Left lung (tissue), 10 donors: ENCODE data around the gene TSPAN17. TPM values are rescaled to one million over a fixed set of nuclear protein-coding genes. Genes with fewer than 3 reads are reported as not detected.

Experiments used
- ATAC-seq: fragments of 200-7000 bp; cut with Tn5 transposase; one replicate; pipeline ENCODE4 v1.9.1; 2020; ENCODE audit warnings: moderate library complexity
- DNase-seq, 4 donors: peaks; one replicate each; pipeline ENCODE4 v3.0.0-alpha.2; 2013 to 2020
- H3K27ac ChIP-seq, 2 donors: fragments of 200-600 bp; sonication (generic) in 1 of 2; one replicate each; pipeline versions ENCODE4 v1.5.0 to v1.8.0; 2020 to 2021
- H3K27me3 ChIP-seq, 2 donors: fragments of 200-600 bp; sonication (generic) in 1 of 2; one replicate each; pipeline versions ENCODE4 v1.5.0 to v1.8.0; 2020 to 2021
- H3K36me3 ChIP-seq, 2 donors: fragments of 200-600 bp; sonication (generic) in 1 of 2; one replicate each; pipeline versions ENCODE4 v1.5.0 to v1.8.0; 2020 to 2021
- H3K4me1 ChIP-seq, 2 donors: fragments of 200-600 bp; one replicate each; pipeline ENCODE4 v1.8.0; 2021
- H3K4me3 ChIP-seq, 2 donors: fragments of 200-600 bp; sonication (generic) in 1 of 2; one replicate each; pipeline versions ENCODE4 v1.5.0 to v1.8.0; 2020 to 2021; ENCODE audit warnings: mild to moderate bottlenecking in 1 of 2
- H3K9me3 ChIP-seq, 2 donors: fragments of 200-600 bp; sonication (generic) in 1 of 2; one replicate each; pipeline versions ENCODE4 v1.5.0 to v1.8.0; 2020 to 2021
- intact Hi-C, 2 donors: fragments of 100-400 bp; cut with DNase I; formaldehyde crosslinking; loops; one replicate each; pipeline versions ENCODE4 v1.11.2 to v1.14.2; 2022
- polyA plus RNA-seq, 6 donors: library from polyadenylated mRNA; unstranded; fragments of 120-200 nt; gene quantifications; one replicate each; pipeline ENCODE4 v1.2.1, GENCODE V29; 2013; ENCODE audit not compliant: insufficient read length in 6 of 6
- total RNA-seq, 2 donors: library from RNA; stranded (reverse); fragmentation: NEBNext Ultra II Directional; extraction: Animal tissue kit (Norgen Biotek cat#: 25700); gene quantifications; one replicate each; pipeline ENCODE4 v1.2.1, GENCODE V29; 2021
- TF ChIP-seq, protein P1 (sequence below), 2 donors: fragments of 200-600 bp; sonication (generic) in 1 of 2; IDR thresholded peaks; one replicate each; pipeline versions ENCODE4 v1.5.0 to v1.8.0; 2021; ENCODE audit warnings: antibody characterized with exemption in 2 of 2
- donor health status: DM: no; HTN: yes; CAD: no.
- donor health status: DM: no; HTN: no; CAD: no.

The TSPAN17 gene
- total and polyA plus RNA-seq, 8 donors: 26.0 to 48.3 (median 35.0) TPM

DNA sequence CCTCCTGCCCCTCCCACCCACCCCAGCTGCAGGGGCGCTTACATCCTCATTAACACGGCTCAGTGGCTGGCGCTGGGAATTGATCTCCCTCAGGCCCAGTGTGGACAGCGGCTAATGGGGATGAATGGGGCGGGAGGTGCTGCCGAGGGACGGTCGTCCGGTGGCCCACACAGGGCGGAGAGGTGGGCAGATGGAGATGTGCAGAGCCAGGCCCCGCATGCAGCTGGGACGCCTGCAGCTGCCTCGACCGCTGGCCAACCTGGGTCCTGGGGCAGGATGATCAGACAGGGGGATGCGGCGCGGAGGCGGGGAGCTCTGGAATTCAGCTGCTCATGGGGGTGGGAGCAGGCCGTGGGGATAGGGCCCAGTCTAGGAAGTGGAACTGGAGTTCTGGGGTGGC lies 17.6 kb downstream of the TSPAN17 start:
- H3K4me1 ChIP-seq: peaks cover 0 to 7% of the 10 kb centered on the region in 2 donors
- no peaks in the 10 kb centered on the region for H3K9me3 ChIP-seq
- no peak for DNase-seq
- H3K27me3 ChIP-seq: peaks cover 5 to 78% of the 10 kb centered on the region in 2 donors
- H3K36me3 ChIP-seq: no peaks in the 10 kb centered on the region
- H3K4me3 ChIP-seq: no peak overlapping the region
- intact Hi-C loops: no loop called here
- TF ChIP-seq, protein P1, sequence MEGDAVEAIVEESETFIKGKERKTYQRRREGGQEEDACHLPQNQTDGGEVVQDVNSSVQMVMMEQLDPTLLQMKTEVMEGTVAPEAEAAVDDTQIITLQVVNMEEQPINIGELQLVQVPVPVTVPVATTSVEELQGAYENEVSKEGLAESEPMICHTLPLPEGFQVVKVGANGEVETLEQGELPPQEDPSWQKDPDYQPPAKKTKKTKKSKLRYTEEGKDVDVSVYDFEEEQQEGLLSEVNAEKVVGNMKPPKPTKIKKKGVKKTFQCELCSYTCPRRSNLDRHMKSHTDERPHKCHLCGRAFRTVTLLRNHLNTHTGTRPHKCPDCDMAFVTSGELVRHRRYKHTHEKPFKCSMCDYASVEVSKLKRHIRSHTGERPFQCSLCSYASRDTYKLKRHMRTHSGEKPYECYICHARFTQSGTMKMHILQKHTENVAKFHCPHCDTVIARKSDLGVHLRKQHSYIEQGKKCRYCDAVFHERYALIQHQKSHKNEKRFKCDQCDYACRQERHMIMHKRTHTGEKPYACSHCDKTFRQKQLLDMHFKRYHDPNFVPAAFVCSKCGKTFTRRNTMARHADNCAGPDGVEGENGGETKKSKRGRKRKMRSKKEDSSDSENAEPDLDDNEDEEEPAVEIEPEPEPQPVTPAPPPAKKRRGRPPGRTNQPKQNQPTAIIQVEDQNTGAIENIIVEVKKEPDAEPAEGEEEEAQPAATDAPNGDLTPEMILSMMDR (IDR thresholded peaks at IDR 0.05): no peak
- no peak overlapping the region for H3K27ac ChIP-seq
- no peak for ATAC-seq

DNA sequence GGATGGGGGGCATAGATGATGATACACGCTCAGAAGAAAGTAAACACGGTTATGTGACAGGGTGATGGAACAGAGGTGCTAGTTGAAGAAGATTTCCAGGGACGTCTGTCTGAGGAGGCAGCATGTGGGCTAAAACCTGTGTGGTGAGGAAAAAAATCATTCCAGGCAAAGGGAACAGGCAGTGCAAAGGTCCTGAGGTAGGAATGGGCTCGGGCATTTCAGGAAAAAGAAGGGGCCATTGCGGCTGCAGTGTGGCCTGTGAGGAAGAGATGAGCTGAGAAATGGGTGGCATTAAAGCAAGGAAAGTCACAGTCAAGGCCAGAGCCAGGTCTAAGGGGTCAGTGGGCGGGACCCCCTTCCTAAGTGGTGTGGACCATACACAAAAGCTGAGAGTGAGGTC lies 18.2 kb downstream of the TSPAN17 start:
- H3K4me1 ChIP-seq: peaks cover 0 to 7% of the 10 kb centered on the region in 2 donors
- ATAC-seq (no peak), DNase-seq (no peak)
- TF ChIP-seq, protein P1 (IDR thresholded peaks at IDR 0.05): no peak
- no peak overlapping the region for H3K4me3 ChIP-seq
- H3K27ac ChIP-seq: no peak overlapping the region
- H3K36me3 ChIP-seq: no peaks in the 10 kb centered on the region
- H3K27me3 ChIP-seq: peaks cover 5 to 84% of the 10 kb centered on the region in 2 donors
- no peaks in the 10 kb centered on the region for H3K9me3 ChIP-seq
- intact Hi-C loops: no loop called here

DNA sequence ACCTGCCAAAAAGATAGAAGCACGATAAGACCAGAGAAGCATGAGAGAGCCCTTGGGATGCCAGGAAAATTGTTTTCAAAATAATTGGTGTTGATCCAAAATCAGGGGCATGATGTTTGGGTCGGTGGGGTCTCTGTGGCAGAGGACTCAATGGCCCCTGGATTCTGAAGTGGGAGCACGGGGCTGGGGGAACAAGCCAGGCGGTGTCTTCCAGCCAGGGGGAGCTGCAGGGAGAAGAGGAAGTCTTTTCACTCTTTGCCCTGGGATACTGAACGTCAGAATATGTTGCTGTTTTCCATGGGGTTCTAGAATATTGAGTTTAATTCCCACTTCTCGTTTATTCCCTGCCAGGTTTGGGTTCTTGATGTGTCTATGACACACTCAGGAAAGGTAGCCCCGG lies 20.4 kb downstream of the TSPAN17 start:
- Histone ChIP-seq H3K36me3 (no peaks in the 10 kb centered on the region), H3K27me3 (peaks cover 5 to 88% of the 10 kb centered on the region in 2 donors), H3K9me3 (no peaks in the 10 kb centered on the region), H3K4me3 (no peak overlapping the region), H3K27ac (no peak overlapping the region), H3K4me1 (no peaks in the 10 kb centered on the region)
- intact Hi-C loops: no loop called here
- DNase-seq (peak in 1 of 4 donors; percentile 20), ATAC-seq (no peak)
- TF ChIP-seq, protein P1 (IDR thresholded peaks at IDR 0.05): no peak

DNA sequence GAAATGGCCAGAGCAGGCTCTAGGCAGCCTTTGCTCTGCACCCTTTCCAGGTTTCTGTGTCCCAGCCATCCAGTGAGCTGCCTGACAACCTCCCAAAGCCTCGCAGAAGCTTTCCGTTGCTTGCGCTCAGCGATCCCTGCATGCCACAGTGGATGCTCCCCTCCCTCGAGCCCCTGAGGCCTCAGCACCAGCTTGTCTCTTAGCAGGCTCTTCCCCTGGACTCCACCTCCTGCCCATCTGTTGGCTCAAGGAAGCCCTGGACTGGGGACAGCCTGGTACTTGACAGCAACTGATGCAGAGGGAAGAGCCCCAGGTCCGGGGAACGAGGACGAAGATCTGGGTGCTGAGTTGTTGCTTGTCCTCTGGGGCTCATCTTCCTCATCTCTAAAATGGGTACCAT lies 23.2 kb downstream of the TSPAN17 start:
- Histone ChIP-seq H3K27me3 (peaks cover 0 to 75% of the 10 kb centered on the region in 2 donors), H3K27ac (no peak overlapping the region), H3K36me3 (no peaks in the 10 kb centered on the region), H3K4me3 (no peak overlapping the region), H3K9me3 (no peaks in the 10 kb centered on the region), H3K4me1 (no peaks in the 10 kb centered on the region)
- intact Hi-C loops: no loop called here
- DNase-seq (no peak), ATAC-seq (no peak)
- TF ChIP-seq, protein P1 (IDR thresholded peaks at IDR 0.05): no peak

DNA sequence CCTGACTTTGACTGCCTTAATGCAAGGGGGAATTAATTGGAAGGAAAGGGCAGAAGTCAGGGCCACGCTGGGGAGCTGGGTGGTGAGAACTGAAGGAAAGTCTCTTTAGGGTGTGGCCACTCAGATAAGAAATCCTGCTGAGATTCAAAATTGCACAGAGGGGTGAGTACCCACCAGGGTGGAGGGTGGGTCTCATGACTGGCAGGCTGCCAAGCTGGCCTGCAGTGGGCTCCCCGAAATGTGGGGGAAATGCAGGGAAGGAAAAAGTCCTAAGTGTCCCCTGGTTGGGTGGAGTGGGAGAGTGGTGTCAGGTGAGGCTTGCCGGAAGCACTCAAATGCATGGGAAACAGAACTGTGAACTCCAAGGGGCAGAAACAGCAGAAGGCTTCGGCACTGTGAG lies 24.1 kb downstream of the TSPAN17 start:
- Histone ChIP-seq H3K27ac (no peak overlapping the region), H3K4me1 (no peaks in the 10 kb centered on the region), H3K9me3 (no peaks in the 10 kb centered on the region), H3K4me3 (no peak overlapping the region), H3K36me3 (no peaks in the 10 kb centered on the region), H3K27me3 (peaks cover 0 to 65% of the 10 kb centered on the region in 2 donors)
- TF ChIP-seq, protein P1 (IDR thresholded peaks at IDR 0.05): no peak
- DNase-seq: no peak
- ATAC-seq: no peak
- intact Hi-C loops: no loop called here
